ENCODE data around the gene RALB.
"Not testable (repeated sequence)": the region's sequence is repeated elsewhere in the genome, so short reads cannot be mapped to it uniquely, and the experiment has no call there.

The RALB gene

GRCh38 chr2:120318626-120319025 lies 66.0 kb downstream of the RALB start:
- DNase-seq, result no peak

GRCh38 chr2:120319123-120319522 lies 66.5 kb downstream of the RALB start:
- no peak for DNase-seq

- no peak for DNase-seq
Measured at GRCh38 chr2:120319686-120320317, 67.2 kb downstream of the RALB start.

- no peak for DNase-seq
Measured at GRCh38 chr2:120320318-120320851, 67.7 kb downstream of the RALB start.

DNA sequence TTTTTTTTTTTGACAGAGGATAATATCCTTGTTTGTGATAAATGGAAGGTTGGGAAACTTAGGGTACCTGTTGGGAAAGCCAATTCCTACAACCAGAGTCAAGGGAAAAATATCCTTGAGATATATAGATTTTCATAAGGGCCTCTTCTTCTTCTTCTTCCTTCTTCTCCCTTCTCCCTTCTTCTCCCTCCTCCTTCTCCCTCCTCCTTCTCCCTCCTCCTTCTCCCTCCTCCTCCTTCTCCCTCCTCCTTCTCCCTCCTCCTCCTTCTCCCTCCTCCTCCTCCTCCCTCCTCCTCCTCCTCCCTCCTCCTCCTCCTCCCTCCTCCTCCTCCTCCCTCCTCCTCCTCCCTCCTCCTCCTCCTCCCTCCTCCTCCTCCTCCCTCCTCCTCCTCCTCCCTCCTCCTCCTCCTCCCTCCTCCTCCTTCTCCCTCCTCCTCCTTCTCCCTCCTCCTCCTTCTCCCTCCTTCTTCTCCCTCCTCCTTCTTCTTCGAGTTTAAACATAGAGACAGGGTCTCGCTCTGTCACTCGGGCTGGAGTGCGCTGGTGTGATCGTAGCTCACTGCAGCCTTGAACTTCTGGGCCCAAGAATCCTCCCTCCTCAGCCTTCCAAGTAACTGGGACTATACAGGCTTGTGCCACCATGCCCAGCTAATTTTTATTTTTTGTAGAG lies 68.4 kb downstream of the RALB start:
- not testable (repeated sequence) for DNase-seq

- DNase-seq, result no peak
Measured at GRCh38 chr2:120321721-120322284, 69.2 kb downstream of the RALB start.

GRCh38 chr2:120322329-120322728 lies 69.7 kb downstream of the RALB start:
- no peak for DNase-seq

DNA sequence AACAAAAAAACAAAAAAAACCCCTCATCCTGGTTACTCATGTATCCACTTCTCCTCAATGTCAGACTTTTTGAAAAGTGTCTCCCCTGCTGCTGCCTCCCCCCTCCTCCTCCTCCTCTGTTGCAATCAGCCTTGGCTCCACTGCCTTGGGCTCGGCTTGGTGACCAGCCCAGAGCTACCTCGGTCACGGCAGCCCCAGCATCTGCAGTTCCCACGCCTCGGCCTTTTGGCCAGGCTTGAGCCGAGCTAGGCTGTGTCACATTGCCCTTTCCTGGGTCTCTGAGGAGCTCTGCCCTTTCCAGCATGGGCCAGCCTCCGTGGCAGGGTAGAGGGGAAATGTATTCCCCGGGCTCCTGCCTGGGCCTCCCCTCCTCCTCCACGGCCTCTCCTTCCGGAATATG lies 70.6 kb downstream of the RALB start:
- DNase-seq, result no peak

GRCh38 chr2:120323807-120324399 lies 71.3 kb downstream of the RALB start:
- DNase-seq, result no peak

DNA sequence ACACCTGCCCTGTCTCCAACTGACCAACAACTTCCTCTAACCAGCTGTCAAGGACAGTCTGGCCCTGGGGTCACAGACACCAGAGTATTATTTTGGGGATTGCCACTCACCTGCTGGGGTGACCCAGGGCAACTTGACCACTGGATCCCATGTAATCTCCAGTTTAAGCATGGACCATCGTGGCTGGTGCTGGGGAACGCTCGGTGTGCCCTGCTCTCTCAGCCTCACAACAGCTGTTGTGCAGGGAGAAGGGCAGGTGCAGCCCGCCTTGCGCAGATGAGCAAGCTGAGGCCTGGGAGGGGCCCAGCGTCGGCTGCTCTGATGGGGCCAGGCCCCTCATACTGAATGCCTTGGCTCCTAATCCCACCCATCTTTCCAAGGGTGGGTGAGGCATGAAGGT lies 72.3 kb downstream of the RALB start:
- no peak for DNase-seq

- no peak for DNase-seq
Measured at GRCh38 chr2:120326066-120326465, 73.4 kb downstream of the RALB start.

DNA sequence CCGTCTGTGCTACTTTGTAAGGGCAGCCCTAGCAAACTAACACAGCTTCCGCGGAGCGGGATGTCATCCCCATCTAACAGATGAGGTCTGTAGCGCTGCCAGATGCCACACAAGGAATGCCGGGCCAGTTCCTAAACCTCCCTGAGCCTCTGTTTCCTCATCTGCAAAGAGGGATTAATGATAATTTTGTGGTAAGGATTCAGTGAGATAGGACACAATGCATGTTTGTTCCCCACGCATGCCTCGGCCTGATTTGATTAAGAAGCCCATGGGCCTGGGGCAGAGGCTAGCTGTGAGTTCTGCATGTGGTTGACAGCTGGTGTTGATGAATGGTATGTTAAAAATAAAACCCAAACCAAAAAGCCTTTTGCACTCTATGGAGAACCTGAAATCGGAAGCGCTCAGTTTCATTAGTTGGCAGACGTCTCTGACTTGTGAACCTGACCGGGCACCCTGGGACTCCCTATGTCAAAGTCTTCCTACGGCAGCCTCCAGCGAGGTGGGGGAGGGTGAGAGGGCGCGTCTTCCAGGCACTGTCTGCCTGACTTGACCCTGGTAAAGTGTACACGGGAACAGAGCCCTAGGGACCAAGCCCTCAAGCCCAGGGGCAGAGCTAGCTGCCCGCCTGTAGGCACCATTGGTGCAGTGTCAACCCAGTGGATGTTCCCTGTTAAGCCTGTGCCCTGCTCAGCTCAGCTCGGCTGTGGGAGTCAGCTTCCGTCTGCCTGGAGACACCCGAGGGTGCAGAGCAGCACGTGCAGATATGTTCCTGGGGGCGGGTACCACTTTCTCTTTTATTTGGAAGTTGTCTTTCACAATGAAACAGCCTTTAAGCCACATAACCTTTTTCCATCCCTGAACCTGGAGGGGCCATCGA lies 78.5 kb downstream of the RALB start:
- DNase-seq, result no peak

- DNase-seq, result no peak
Measured at GRCh38 chr2:120331903-120332302, 79.3 kb downstream of the RALB start.

GRCh38 chr2:120332384-120332783 lies 79.7 kb downstream of the RALB start:
- DNase-seq, result no peak

GRCh38 chr2:120334068-120334467 lies 81.4 kb downstream of the RALB start:
- no peak for DNase-seq

GRCh38 chr2:120336749-120337148 lies 84.1 kb downstream of the RALB start:
- DNase-seq, result no peak

DNA sequence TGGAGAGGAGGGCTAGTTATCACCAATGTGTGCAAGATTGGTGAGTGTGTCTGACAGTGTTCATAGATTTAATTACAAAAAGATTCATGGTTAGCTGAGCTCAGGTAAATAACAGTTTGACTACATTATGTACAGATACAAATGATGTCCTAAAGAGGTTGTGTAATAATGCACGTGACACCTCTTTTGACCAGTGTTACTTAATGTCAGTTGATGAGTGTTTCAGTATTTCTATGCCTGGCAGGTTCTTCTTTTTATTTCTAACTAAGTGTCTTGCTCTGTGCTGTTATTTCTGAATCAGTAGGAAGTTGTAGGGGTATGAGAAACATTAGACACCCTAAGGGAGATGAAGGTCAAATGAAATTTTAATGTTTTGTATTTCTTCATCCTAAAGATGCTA lies 85.4 kb downstream of the RALB start:
- DNase-seq, result no peak

DNA sequence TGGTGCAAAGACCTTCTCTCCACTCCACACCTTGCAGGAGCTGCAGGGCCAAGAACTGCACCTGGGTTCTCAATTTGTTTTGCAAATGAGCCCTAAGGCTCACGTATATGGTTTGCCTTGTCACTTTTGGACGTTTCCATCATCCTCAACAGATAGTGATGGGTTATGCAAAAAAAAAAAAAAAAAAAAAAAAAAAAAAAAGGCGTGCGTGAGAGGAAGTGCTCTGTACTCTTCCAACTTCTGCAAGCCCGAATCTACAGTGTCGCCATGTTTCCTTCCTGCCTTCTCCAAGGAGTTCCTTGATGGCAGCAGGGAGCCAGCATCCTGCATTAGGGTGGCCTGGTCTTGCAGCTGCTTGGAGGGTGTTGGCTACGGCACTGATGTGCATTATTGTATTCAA lies 89.3 kb downstream of the RALB start:
- DNase-seq, result no peak

DNA sequence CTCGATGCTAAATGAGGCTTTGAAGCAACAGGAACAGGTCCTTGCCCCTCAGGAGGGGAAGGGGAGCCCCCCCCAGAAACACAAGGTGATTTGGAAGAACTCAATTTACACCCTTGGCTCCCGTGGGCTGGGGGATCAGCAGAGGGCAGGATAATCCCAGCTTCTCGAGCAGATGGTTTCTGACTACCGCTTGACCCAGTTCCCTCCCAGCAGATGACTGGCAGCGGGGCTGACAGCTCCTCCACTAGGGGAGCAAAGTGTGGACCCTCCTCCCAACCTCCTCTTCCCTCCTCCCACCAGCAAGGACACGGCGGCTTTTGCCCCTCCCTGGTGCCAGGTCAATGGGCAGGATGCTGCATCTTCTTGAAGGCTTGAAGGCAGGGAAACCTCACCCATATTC lies 89.8 kb downstream of the RALB start:
- DNase-seq, result no peak

DNA sequence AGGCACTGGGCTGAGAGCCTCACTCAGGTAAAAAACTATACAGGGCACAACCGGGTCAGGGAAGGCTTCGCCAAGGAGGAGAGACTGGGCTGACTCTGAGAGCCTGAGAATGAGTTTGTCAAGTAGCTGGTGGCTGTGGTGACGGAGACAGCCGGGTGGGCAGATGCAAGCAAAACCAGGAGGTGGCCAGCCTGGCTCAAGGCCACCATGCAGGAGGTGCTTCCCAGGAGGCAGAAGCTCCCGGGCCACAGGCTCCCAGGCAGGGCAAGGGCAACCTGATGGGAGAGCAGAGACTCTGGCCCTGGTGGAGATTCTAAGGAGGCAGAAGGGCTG lies 90.4 kb downstream of the RALB start:
- DNase-seq, result no peak

- DNase-seq, result no peak
Measured at GRCh38 chr2:120343433-120344105, 90.9 kb downstream of the RALB start.
